GM12878 (cell line): ENCODE data around the gene INHA. TPM values are rescaled to one million over a fixed set of nuclear protein-coding genes. Genes with fewer than 3 reads are reported as not detected.

Source experiments
- ATAC-seq: fragments of 200-7000 bp; cut with Tn5 transposase; 3 replicates; pipeline ENCODE4 v1.9.1; 2020; ENCODE audit warnings: mild to moderate bottlenecking, moderate library complexity
- BruUV-seq: library from RNA; stranded (reverse); fragments of 400-500 nt; replicated peaks from 2 replicates; lab custom pipeline; 2021; lab: Mats Ljungman, UMichigan
- CTCF ChIA-PET: fragments of 300-600 bp; sonication (Branson Sonifier 250); formaldehyde crosslinking; extraction: SDS; loops from one replicate; lab custom pipeline; 2021; ENCODE audit warnings: inconsistent platforms; lab: Yijun Ruan, JAX
- POLR2A ChIA-PET: fragments of 350-600 bp; formaldehyde crosslinking; extraction: SDS; loops from one replicate; lab custom pipeline; 2021; ENCODE audit warnings: inconsistent platforms; lab: Charles Lee
- RAD21 ChIA-PET: fragments of 300-600 bp; sonication (Branson Sonifier 250); formaldehyde crosslinking; loops from one replicate; lab custom pipeline; 2023; ENCODE audit warnings: antibody characterized with exemption; ENCODE audit not compliant: unreplicated experiment; lab: Charles Lee
- SMC1A ChIA-PET: fragments of 300-600 bp; sonication (Branson Sonifier 250); formaldehyde crosslinking; loops from one replicate; lab custom pipeline; 2023; ENCODE audit not compliant: unreplicated experiment, uncharacterized antibody; lab: Charles Lee
- DNase-seq: peaks from one replicate; pipeline ENCODE4 v3.0.0-alpha.2; 2011; ENCODE audit warnings: low read depth, low spot score
- FAIRE-seq: peaks from 3 replicates; lab custom pipeline; 2011; peaks lifted over from hg19 to GRCh38; lab: Jason Lieb, UNC
- H2AFZ ChIP-seq: 2 replicates; pipeline ENCODE4 v1.6.0; 2011; ENCODE audit warnings: low read depth, low read length, control low read depth; ENCODE audit not compliant: control insufficient read depth
- H3K27ac ChIP-seq: 2 replicates; pipeline ENCODE4 v1.5.1; 2011; ENCODE audit warnings: control low read depth; ENCODE audit not compliant: control insufficient read depth, insufficient read depth
- H3K27me3 ChIP-seq, 2 experiments: replicated peaks in 1 of 2; 2 replicates each; pipeline versions ENCODE4 v1.6.0 to v1.6.1; 2011; ENCODE audit warnings: low read length in 1 of 2; ENCODE audit not compliant: control insufficient read depth in 2 of 2, insufficient read depth in 2 of 2
- H3K36me3 ChIP-seq, 2 experiments: 2 replicates each; pipeline ENCODE4 v1.5.1; 2011; ENCODE audit warnings: low read length in 1 of 2; ENCODE audit not compliant: control insufficient read depth in 2 of 2, insufficient read depth in 2 of 2
- H3K4me1 ChIP-seq: 2 replicates; pipeline ENCODE4 v1.6.1; 2011; ENCODE audit warnings: mild to moderate bottlenecking, low read length, moderate library complexity, mixed read lengths; ENCODE audit not compliant: control insufficient read depth, insufficient read depth
- H3K4me2 ChIP-seq: 2 replicates; pipeline ENCODE4 v1.6.0; 2011; ENCODE audit warnings: control low read depth; ENCODE audit not compliant: control insufficient read depth, insufficient read depth
- H3K4me3 ChIP-seq: fragments of 200-600 bp; sonication (generic); 2 replicates; pipeline ENCODE4 v1.5.1; 2016
- H3K79me2 ChIP-seq: 2 replicates; pipeline ENCODE4 v1.6.0; 2011; ENCODE audit warnings: low read length; ENCODE audit not compliant: control insufficient read depth, insufficient read depth
- H3K9ac ChIP-seq: 2 replicates; pipeline ENCODE4 v1.8.0; 2011; ENCODE audit warnings: low read length, control low read depth, mixed read lengths; ENCODE audit not compliant: control insufficient read depth, insufficient read depth
- H3K9me3 ChIP-seq: replicated peaks from 3 replicates; pipeline ENCODE4 v1.5.1; 2011; ENCODE audit warnings: mild to moderate bottlenecking, low read length; ENCODE audit not compliant: control insufficient read depth, insufficient read depth
- H4K20me1 ChIP-seq: 2 replicates; pipeline ENCODE4 v1.6.0; 2011; ENCODE audit not compliant: control insufficient read depth, insufficient read depth
- BACH1 ChIP-seq: fragments of 450-650 bp; IDR thresholded peaks from 2 replicates; pipeline ENCODE4 v1.6.1; 2017; ENCODE audit warnings: mild to moderate bottlenecking, borderline replicate concordance
- BHLHE40 ChIP-seq, 2 experiments: fragments of 450-650 bp in 1 of 2; IDR thresholded peaks; 2 replicates each; pipeline ENCODE4 v1.6.1; 2011 to 2017; ENCODE audit warnings: low read depth in 2 of 2, borderline replicate concordance in 1 of 2, improper control_type of control experiment in 1 of 2, low read length in 1 of 2, mild to moderate bottlenecking in 1 of 2
- CEBPB ChIP-seq, 2 experiments: fragments of 150-350 bp in 1 of 2; IDR thresholded peaks; 2 replicates each; pipeline ENCODE4 v1.6.1; 2012 to 2014; ENCODE audit warnings: low read depth in 2 of 2, low read length in 2 of 2, borderline replicate concordance in 1 of 2, inconsistent platforms in 1 of 2
- EGR1 ChIP-seq, 2 experiments: IDR thresholded peaks; 1 replicate in 1 of 2; 2 replicates in 1 of 2; pipeline ENCODE4 v1.6.1; 2011 to 2012; ENCODE audit warnings: low read depth in 2 of 2, low read length in 2 of 2, borderline replicate concordance in 1 of 2, mild to moderate bottlenecking in 1 of 2, moderate library complexity in 1 of 2
- ESRRA ChIP-seq: IDR thresholded peaks from 2 replicates; pipeline ENCODE4 v1.6.1; 2012; ENCODE audit warnings: mild to moderate bottlenecking, low read length, improper control_type of control experiment
- IRF4 ChIP-seq: IDR thresholded peaks from 2 replicates; pipeline ENCODE4 v1.6.1; 2011; ENCODE audit warnings: low read depth, low read length
- JUND ChIP-seq: IDR thresholded peaks from 2 replicates; pipeline ENCODE4 v1.6.1; 2012; ENCODE audit warnings: low read depth, mild to moderate bottlenecking, low read length, improper control_type of control experiment, moderate library complexity
- KAT2A ChIP-seq: conservative IDR thresholded peaks from 2 replicates; pipeline ENCODE4 v1.6.1; 2011; ENCODE audit warnings: low read depth, low read length; ENCODE audit not compliant: control insufficient read depth
- NFIC ChIP-seq: IDR thresholded peaks from 2 replicates; pipeline ENCODE4 v1.6.1; 2012; ENCODE audit warnings: low read depth, mild to moderate bottlenecking, inconsistent platforms, low read length, moderate library complexity
- POLR2AphosphoS2 ChIP-seq: IDR thresholded peaks from 2 replicates; pipeline ENCODE4 v1.6.1; 2011; ENCODE audit warnings: low read depth, mild to moderate bottlenecking, low read length, improper control_type of control experiment, moderate library complexity
- RUNX3 ChIP-seq: IDR thresholded peaks from 2 replicates; pipeline ENCODE4 v1.6.1; 2012; ENCODE audit warnings: low read length, inconsistent platforms
- STAT1 ChIP-seq: fragments of 450-650 bp; conservative IDR thresholded peaks from 2 replicates; pipeline ENCODE4 v1.6.1; 2014; ENCODE audit warnings: antibody characterized with exemption, mild to moderate bottlenecking
- ZNF274 ChIP-seq: IDR thresholded peaks from one replicate; pipeline ENCODE4 v1.8.0; 2011; ENCODE audit not compliant: insufficient read length, insufficient read depth
- ZNF384 ChIP-seq: IDR thresholded peaks from 2 replicates; pipeline ENCODE4 v1.6.1; 2012; ENCODE audit warnings: low read depth, mild to moderate bottlenecking, low read length, improper control_type of control experiment, borderline replicate concordance
- ZZZ3 ChIP-seq: IDR thresholded peaks from 2 replicates; pipeline ENCODE4 v1.6.1; 2011; ENCODE audit warnings: low read depth; ENCODE audit not compliant: control insufficient read depth, insufficient read length
- WGBS: methylation state at CpG from one replicate; pipeline ENCODE4 v1.1.6; 2016; ENCODE audit warnings: low lambda C conversion rate; ENCODE audit not compliant: insufficient replicate concordance, insufficient coverage; ENCODE audit errors: missing lambda C conversion rate; 5-methylcytosine and 5-hydroxymethylcytosine counted together
- in situ Hi-C: fragments of 300-500 bp; cut with MboI; formaldehyde crosslinking; loops from 9 replicates; pipeline ENCODE4 v1.14.3; 2018; ENCODE audit warnings: mixed read lengths
- intact Hi-C: fragments of 100-400 bp; cut with micrococcal nuclease; formaldehyde crosslinking; loops from one replicate; pipeline ENCODE4 v1.14.2; 2022; ENCODE audit not compliant: unreplicated experiment
- polyA plus RNA-seq, 11 experiments: library from polyadenylated mRNA; depleted of rRNA in 4 of 11; unstranded in 6 of 11; stranded (reverse) in 5 of 11; fragments of >200 nt; fragmentation: Nextera tagmentation in 4 of 11; fragmentation: Illumina TruSeq in 1 of 11; extraction: Ambion mirVana in 4 of 11; extraction: Trizol in 1 of 11; gene quantifications; 1 replicate in 1 of 11; 2 replicates in 10 of 11; pipeline versions ENCODE4 v1.2.1 to v1.2.3, GENCODE V29; 2011 to 2016; ENCODE audit warnings: inconsistent platforms in 2 of 11, missing spikeins in 2 of 11, low read depth in 1 of 11
- total RNA-seq, 4 experiments: library from RNA; depleted of rRNA in 3 of 4; stranded (reverse); fragments of >200 nt in 3 of 4; fragmentation: Illumina TruSeq in 1 of 4; extraction: Trizol in 1 of 4; gene quantifications; 2 replicates each; pipeline versions ENCODE4 v1.2.1 to v1.2.3, GENCODE V29; 2013 to 2021
- TF ChIP-seq, protein P1 (sequence below): IDR thresholded peaks from 2 replicates; pipeline ENCODE4 v1.6.1; 2012; ENCODE audit warnings: low read depth, low read length, improper control_type of control experiment

The INHA gene
- total and polyA plus RNA-seq, 10 of the 15 experiments (the other 5 are each of a cell fraction or from before 2014, with no cell fraction given), result not detected

DNA sequence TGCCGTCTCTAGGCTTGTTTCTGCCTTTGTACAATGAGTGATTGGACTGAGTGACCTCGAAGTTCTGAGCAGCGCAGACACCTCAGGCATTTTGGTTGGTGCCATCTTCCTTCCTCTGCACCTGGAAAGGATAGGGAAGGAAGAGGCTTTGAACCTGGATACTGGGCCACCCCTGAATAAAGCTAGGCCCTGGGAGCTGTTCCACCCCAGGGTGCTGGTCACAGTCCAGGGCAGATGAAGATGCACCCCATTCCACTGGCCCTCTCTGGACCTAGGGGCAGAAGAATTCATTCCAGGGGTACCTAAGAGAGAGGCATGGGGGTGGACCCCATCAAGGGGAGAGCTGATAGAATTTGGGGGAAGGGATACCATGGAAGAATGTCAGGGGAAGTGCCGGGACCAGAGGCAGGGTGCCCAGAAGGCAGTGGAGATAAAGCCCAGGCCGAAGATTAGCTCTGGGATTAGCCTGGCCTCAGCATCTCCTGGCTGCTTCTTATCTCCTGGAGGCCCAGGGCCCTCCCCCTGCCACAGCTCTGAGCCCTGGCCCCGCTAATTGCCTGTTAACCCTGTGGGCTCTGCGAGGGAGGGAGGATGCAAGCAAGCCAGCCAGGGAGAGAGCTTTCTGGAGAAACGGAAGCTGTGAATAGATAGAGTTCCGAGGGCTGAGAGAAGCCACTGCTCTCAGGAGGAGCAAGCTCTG lies 46.4 kb upstream of the INHA start (continued):
- TF ChIP-seq, protein P1, sequence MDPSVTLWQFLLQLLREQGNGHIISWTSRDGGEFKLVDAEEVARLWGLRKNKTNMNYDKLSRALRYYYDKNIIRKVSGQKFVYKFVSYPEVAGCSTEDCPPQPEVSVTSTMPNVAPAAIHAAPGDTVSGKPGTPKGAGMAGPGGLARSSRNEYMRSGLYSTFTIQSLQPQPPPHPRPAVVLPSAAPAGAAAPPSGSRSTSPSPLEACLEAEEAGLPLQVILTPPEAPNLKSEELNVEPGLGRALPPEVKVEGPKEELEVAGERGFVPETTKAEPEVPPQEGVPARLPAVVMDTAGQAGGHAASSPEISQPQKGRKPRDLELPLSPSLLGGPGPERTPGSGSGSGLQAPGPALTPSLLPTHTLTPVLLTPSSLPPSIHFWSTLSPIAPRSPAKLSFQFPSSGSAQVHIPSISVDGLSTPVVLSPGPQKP, result no peak
- no peak for TF ChIP-seq RUNX3
- TF ChIP-seq POLR2AphosphoS2, result no peak
- TF ChIP-seq STAT1, result no peak
- no peak for TF ChIP-seq ESRRA
- TF ChIP-seq, all 136 proteins: peak for 0

DNA sequence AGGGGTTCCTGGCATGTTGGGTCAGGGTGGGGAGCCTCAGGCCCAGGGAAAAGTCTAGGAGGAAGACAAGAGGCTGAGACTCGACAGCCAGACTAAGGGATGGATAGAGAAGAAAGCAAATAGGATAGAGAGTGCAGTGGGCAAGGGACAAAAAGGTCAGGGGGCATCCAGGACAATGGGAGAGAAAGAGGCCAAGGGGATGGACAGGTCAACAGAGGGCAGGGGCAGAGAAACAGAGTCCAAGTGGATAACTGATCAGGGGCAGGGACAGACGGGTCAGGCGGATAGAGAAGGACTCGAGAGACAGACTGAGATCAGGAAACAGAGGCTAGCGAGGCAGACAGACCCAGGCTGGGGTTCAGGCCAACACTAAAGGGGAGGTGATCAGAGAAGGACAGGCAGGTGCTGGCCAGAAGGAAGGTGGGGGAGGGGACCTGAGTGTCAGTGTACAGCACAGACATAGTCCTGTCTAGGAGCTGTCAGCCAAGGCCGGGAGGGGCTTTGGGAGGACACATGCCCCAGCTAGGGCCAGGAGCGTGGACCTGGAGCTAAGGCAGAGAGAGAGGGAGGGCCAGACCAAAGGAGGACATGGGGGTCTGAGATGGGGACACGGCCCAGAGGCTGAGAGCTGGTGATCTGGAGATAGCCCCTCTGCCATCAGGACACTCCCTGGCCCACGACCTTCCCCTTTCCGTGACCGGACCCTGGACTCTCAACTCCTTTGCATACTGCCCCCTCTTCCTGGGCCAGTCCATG lies 45.6 kb upstream of the INHA start:
- H3K79me2 ChIP-seq, result no peaks in the 10 kb centered on the region
- FAIRE-seq, result no peak
- no peak overlapping the region for H2AFZ ChIP-seq
- POLR2A ChIA-PET, result no interaction called here
- no peaks in the 10 kb centered on the region for H3K9me3 ChIP-seq
- H3K4me3 ChIP-seq, result no peak overlapping the region
- H3K27ac ChIP-seq, result no peak overlapping the region
- H3K9ac ChIP-seq, result no peak overlapping the region
- no peaks in the 10 kb centered on the region; the same call in 1 of the 2 replicates for H4K20me1 ChIP-seq
- CTCF ChIA-PET, result interaction anchor here (1.6 to 10.8 kb wide), 5 partner anchors 9 to 124 kb away, joined by 3 to 224 read pairs (median 25); partner anchors contain the start of gene GMPPA
- no TSS peak for BruUV-seq
- SMC1A ChIA-PET, result interaction anchor here (1.0 to 3.6 kb wide), 3 partner anchors 27 to 34 kb away, joined by 3 to 22 read pairs (median 4); partner anchors contain the start of gene GMPPA
- no peak overlapping the region for H3K4me2 ChIP-seq
- WGBS, result 8% methylated on average over 10 of the region's 11 CpGs
- no peak for DNase-seq
- no peak for ATAC-seq
- H3K27me3 ChIP-seq, result peaks cover 20 to 21% of the 10 kb centered on the region in 2 experiments
- H3K4me1 ChIP-seq, result no peaks in the 10 kb centered on the region
- in situ Hi-C loops (no loop called here), intact Hi-C loops (no loop called here)
- no peaks in the 10 kb centered on the region for H3K36me3 ChIP-seq
- RAD21 ChIA-PET, result interaction anchor here (0.8 kb wide), 1 partner anchor 11 kb away, joined by 3 read pairs; no protein-coding TSS in a partner anchor
- TF ChIP-seq EGR1 (IDR thresholded peaks at IDR 0.05; ENCODE audit: borderline replicate concordance in 1 of 2, low read depth in 2 of 2, low read length in 2 of 2) (no peak), ZNF384 (no peak), BACH1 (no peak), BHLHE40 (IDR thresholded peaks at IDR 0.05; ENCODE audit: borderline replicate concordance in 1 of 2, low read depth in 2 of 2, low read length in 1 of 2) (no peak), IRF4 (no peak), KAT2A (no peak), NFIC (no peak), ZZZ3 (no peak), CEBPB (IDR thresholded peaks at IDR 0.05; ENCODE audit: borderline replicate concordance in 1 of 2, low read depth in 2 of 2, low read length in 2 of 2) (no peak), JUND (no peak), ZNF274 (no peak)
- TF ChIP-seq, protein P1, result no peak
